Spleen (tissue), 7 donors: ENCODE data around the gene C19orf85.

Source experiments
- CTCF ChIP-seq, 11 experiments: fragments of 200-600 bp in 7 of 11; fragments of 450-650 bp in 4 of 11; sonication (generic) in 4 of 11; IDR thresholded peaks in 8 of 11; conservative IDR thresholded peaks in 3 of 11; 1 replicate in 7 of 11; 2 replicates in 4 of 11; pipeline versions ENCODE4 v1.4.0 to v1.8.0; 2016 to 2021; ENCODE audit warnings: antibody characterized with exemption in 11 of 11, inconsistent platforms in 4 of 11, mild to moderate bottlenecking in 1 of 11
- POLR2A ChIP-seq, 3 donors: fragments of 450-650 bp; IDR thresholded peaks; one replicate each; pipeline ENCODE4 v1.5.1; 2017; ENCODE audit warnings: antibody characterized with exemption in 3 of 3, mild to moderate bottlenecking in 1 of 3
- donor health status: DM: no; HTN: no; CAD: no; lungs with moderate emphysema.
- donor health status: DM: no; HTN: no; CAD: no.
- donor health status: DM: no; HTN: no; CAD: no.

GRCh38 chr19:55494172-55494761, 29.7 kb upstream of the C19orf85 start:
- TF ChIP-seq CTCF (IDR thresholded peaks at IDR 0.05 in 8 of 11, conservative IDR thresholded peaks at IDR 0.05 in 3 of 11) (no peak), POLR2A (IDR thresholded peaks at IDR 0.05) (no peak)
